Adrenal gland (tissue), 5 donors: ENCODE measurements around the gene PPFIA3.

Experiments used
- CTCF ChIP-seq, 6 experiments: fragments of 450-650 bp in 4 of 6; fragments of 200-600 bp in 2 of 6; sonication (generic) in 1 of 6; IDR thresholded peaks; 1 replicate in 5 of 6; 2 replicates in 1 of 6; pipeline versions ENCODE4 v1.5.1 to v1.8.0; 2016 to 2021; ENCODE audit warnings: antibody characterized with exemption in 6 of 6, mild to moderate bottlenecking in 2 of 6, moderate library complexity in 1 of 6
- POLR2A ChIP-seq, 2 donors: fragments of 450-650 bp; IDR thresholded peaks; one replicate each; pipeline ENCODE4 v1.6.1; 2017; ENCODE audit warnings: antibody characterized with exemption in 2 of 2, mild to moderate bottlenecking in 2 of 2, moderate library complexity in 1 of 2
- donor health status: DM: no; HTN: no; CAD: no.

GRCh38 chr19:49182848-49183375, 63.6 kb downstream of the PPFIA3 start:
- TF ChIP-seq POLR2A (IDR thresholded peaks at IDR 0.05) (no peak), CTCF (IDR thresholded peaks at IDR 0.05) (no peak)
